ENCODE measurements around the gene BTBD19. TPM values are rescaled to one million over a fixed set of nuclear protein-coding genes. Genes with fewer than 3 reads are reported as not detected.

BTBD19 gene
- total RNA-seq, 4 donors from 2014 or later: 0.68 to 5.3 (median 4.1) TPM

DNA sequence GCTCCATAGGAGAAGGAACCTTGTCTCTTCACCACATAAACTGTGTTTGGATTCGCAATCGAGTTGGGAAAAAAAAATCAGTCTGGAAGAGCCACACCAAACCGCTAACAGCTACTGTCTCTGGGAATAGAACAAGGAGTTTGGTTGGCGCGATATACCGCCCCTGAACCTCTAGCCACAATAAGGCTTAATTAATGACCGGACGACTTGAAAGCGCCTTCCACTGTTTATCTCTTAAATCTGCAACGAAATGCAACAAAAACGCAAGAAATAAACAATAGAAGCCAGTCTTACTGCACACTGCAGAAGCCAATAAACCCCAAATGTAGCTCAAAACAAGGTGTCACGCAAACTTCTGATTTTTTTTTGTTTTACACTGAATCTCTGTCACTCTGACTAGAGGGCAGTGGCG is 10.9 kb downstream of the BTBD19 start:
- no peaks in the 10 kb centered on the region for H3K9me3 ChIP-seq
- no peak for TF ChIP-seq POLR2A (IDR thresholded peaks at IDR 0.05)
- TF ChIP-seq, protein P1, sequence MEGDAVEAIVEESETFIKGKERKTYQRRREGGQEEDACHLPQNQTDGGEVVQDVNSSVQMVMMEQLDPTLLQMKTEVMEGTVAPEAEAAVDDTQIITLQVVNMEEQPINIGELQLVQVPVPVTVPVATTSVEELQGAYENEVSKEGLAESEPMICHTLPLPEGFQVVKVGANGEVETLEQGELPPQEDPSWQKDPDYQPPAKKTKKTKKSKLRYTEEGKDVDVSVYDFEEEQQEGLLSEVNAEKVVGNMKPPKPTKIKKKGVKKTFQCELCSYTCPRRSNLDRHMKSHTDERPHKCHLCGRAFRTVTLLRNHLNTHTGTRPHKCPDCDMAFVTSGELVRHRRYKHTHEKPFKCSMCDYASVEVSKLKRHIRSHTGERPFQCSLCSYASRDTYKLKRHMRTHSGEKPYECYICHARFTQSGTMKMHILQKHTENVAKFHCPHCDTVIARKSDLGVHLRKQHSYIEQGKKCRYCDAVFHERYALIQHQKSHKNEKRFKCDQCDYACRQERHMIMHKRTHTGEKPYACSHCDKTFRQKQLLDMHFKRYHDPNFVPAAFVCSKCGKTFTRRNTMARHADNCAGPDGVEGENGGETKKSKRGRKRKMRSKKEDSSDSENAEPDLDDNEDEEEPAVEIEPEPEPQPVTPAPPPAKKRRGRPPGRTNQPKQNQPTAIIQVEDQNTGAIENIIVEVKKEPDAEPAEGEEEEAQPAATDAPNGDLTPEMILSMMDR (IDR thresholded peaks at IDR 0.05): no peak
- DNase-seq: no peak
- peak overlapping the region; percentile 39 to 79 (median 52) for H3K4me3 ChIP-seq
- intact Hi-C loops (cut with DNase I): no loop called here
- no peaks in the 10 kb centered on the region for H3K36me3 ChIP-seq
- H3K4me1 ChIP-seq: peaks cover 15 to 61% (median 25%) of the 10 kb centered on the region in 3 donors
- H3K27ac ChIP-seq: peak overlapping the region; percentile 77 to 97 (median 89)
- 3 to 5% methylated on average over 13 of the region's 13 CpGs for WGBS, 2 donors
- H3K27me3 ChIP-seq: no peaks in the 10 kb centered on the region

GRCh38 chr1:44819608-44820327 is 11.4 kb downstream of the BTBD19 start:
- intact Hi-C loops (cut with DNase I): no loop called here
- WGBS, 2 donors: 0% methylated on average over 27 of the region's 33 CpGs

DNA sequence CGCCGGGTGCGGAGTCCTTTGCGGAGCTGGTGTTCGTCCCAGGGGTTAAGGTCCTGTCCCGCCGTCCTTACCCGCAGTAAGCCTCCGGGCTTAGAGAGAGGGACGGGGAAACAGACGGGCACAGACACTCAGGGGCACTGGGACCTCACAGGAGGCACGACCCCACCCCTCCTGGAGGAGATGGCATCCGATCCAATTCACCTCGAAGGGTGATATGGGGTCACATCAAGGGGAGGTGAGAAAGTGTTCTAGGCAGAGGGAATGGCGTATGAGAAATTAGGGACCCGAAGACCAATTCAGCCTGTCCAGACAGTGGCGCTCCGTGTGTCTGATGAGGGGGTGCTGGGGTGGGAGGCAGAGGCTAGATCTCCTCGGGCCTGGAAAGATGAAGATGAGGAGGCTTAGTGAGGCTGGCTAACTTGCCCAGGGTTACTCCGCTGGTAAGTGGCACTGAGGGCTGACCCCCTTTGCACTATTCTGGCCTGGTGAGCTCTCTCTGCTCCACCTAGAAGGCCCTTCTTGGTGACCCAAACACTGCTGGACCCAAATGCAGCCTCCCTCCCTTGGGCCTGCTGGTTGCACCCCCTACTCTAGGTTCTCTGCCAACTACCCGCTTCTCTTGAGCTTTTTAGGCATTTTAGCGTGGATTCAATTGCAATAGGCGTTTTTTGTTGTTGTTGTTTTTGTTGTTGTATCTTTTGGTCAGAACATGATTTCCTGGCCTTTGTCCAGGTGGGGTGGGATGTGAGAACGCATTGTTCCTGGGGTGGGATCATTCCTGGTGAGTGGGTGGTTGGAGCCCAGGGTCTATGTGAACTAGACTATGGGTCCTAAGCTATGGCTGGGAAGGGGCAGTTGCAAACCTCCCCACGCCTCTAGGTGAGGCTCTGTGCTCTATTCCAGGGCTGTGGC is 12.3 kb downstream of the BTBD19 start:
- H3K9me3 ChIP-seq: no peaks in the 10 kb centered on the region
- no peak for DNase-seq
- H3K36me3 ChIP-seq: no peaks in the 10 kb centered on the region
- peak overlapping the region; percentile 77 to 97 (median 89) for H3K27ac ChIP-seq
- peaks cover 14 to 48% (median 14%) of the 10 kb centered on the region in 3 donors for H3K4me1 ChIP-seq
- intact Hi-C loops (cut with DNase I): no loop called here
- WGBS, 2 donors: 35 to 40% methylated on average over 12 of the region's 25 CpGs
- no peaks in the 10 kb centered on the region for H3K27me3 ChIP-seq
- peak overlapping the region; percentile 39 to 79 (median 52) for H3K4me3 ChIP-seq
- no peak for TF ChIP-seq POLR2A (IDR thresholded peaks at IDR 0.05)
- TF ChIP-seq, protein P1 (IDR thresholded peaks at IDR 0.05): no peak

More at GRCh38 chr1:44819608-44820327, 11.4 kb downstream of the BTBD19 start:
- peak; percentile 35 for DNase-seq
- Histone ChIP-seq H3K36me3 (no peaks in the 10 kb centered on the region), H3K27ac (peak overlapping the region; percentile 77 to 97 (median 89)), H3K27me3 (no peaks in the 10 kb centered on the region), H3K4me1 (peaks cover 15 to 56% (median 20%) of the 10 kb centered on the region in 3 donors), H3K9me3 (no peaks in the 10 kb centered on the region), H3K4me3 (peak overlapping the region; percentile 39 to 79 (median 52))
- TF ChIP-seq, protein P1 (IDR thresholded peaks at IDR 0.05): peak in 1 of 6 experiments; percentile 35
- peak in 2 of 4 donors; percentile 89 for TF ChIP-seq POLR2A (IDR thresholded peaks at IDR 0.05)

DNA sequence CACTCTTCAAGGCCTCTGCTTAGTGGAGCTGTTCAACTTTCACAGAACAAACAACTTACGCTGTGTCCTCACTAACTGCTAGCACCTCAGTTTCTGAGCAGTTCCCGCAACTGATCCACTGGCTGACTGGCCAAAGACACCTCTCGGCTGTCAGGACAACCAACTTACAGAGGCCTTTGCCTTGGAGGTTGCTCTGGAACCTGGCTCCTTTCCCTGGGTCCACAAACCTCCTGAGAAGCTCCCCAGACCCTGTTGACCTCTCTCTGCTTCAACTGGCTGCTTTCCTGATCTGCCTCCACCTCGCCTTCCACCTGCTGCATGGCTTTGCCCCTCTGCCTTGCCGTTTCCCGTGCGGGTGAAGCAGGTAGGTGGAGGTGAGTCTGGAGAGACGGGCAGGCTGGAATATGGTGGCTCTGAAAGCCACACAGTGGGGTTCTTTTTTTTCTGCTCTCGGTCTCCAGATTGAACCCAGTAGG is 13.0 kb downstream of the BTBD19 start:
- Histone ChIP-seq H3K27ac (peak overlapping the region in 3 of 4 donors; percentile 87 to 97 (median 91)), H3K27me3 (no peaks in the 10 kb centered on the region), H3K9me3 (no peaks in the 10 kb centered on the region), H3K4me1 (peaks cover 10 to 44% (median 12%) of the 10 kb centered on the region in 3 donors), H3K36me3 (no peaks in the 10 kb centered on the region), H3K4me3 (no peak overlapping the region)
- DNase-seq: no peak
- intact Hi-C loops (cut with DNase I): no loop called here
- TF ChIP-seq, protein P1 (IDR thresholded peaks at IDR 0.05): no peak
- no peak for TF ChIP-seq POLR2A (IDR thresholded peaks at IDR 0.05)
- WGBS, 2 donors: 87 to 97% methylated on average over 5 of the region's 9 CpGs
